GM19238 (cell line): ENCODE data around the gene FAM20C.
"Not testable (repeated sequence)": the region's sequence is repeated elsewhere in the genome, so short reads cannot be mapped to it uniquely, and the experiment has no call there.

Experiments
- DNase-seq: peaks from one replicate; pipeline ENCODE4 v3.0.0; 2011; ENCODE audit warnings: low spot score; ENCODE audit not compliant: insufficient read length

The FAM20C gene

GRCh38 chr7:173209-173918 is 19.0 kb upstream of the FAM20C start:
- no peak for DNase-seq

GRCh38 chr7:174716-175115 is 17.7 kb upstream of the FAM20C start:
- no peak for DNase-seq

GRCh38 chr7:175955-176354 is 16.4 kb upstream of the FAM20C start:
- DNase-seq, result no peak

- no peak for DNase-seq
These were observed 16.0 kb upstream of the FAM20C start for GRCh38 chr7:176381-176780.

- no peak for DNase-seq
These were observed 15.4 kb upstream of the FAM20C start for GRCh38 chr7:176786-177459.

GRCh38 chr7:178444-178843 is 13.9 kb upstream of the FAM20C start:
- no peak for DNase-seq

- DNase-seq, result no peak
These were observed 13.1 kb upstream of the FAM20C start for GRCh38 chr7:179209-179681.

- no peak for DNase-seq
These were observed 12.2 kb upstream of the FAM20C start for GRCh38 chr7:179948-180694.

- DNase-seq, result no peak
These were observed 10.6 kb upstream of the FAM20C start for GRCh38 chr7:181738-182137.

GRCh38 chr7:182502-182901 is 9.9 kb upstream of the FAM20C start:
- DNase-seq, result not testable (repeated sequence)

GRCh38 chr7:183496-184292 is 8.7 kb upstream of the FAM20C start:
- no peak for DNase-seq

- no peak for DNase-seq
These were observed 7.8 kb upstream of the FAM20C start for GRCh38 chr7:184294-185264.

- no peak for DNase-seq
These were observed 5.8 kb upstream of the FAM20C start for GRCh38 chr7:186516-187113.

GRCh38 chr7:187227-187927 is 5.0 kb upstream of the FAM20C start:
- DNase-seq, result no peak

GRCh38 chr7:188174-188573 is 4.2 kb upstream of the FAM20C start:
- no peak for DNase-seq

GRCh38 chr7:188727-189500 is 3.5 kb upstream of the FAM20C start:
- no peak for DNase-seq

- DNase-seq, result no peak
These were observed 2.7 kb upstream of the FAM20C start for GRCh38 chr7:189719-190118.

- no peak for DNase-seq
These were observed 2.2 kb upstream of the FAM20C start for GRCh38 chr7:190196-190595.
